HT-29 (cell line): ENCODE data around the gene SMARCC2. TPM values are rescaled to one million over a fixed set of nuclear protein-coding genes. Genes with fewer than 3 reads are reported as not detected.
A peak's percentile ranks its signal among the peaks of the same experiment; 100 is the strongest.
"Not testable (repeated sequence)": the region's sequence is repeated elsewhere in the genome, so short reads cannot be mapped to it uniquely, and the experiment has no call there.

ENCODE experiments used
- DNase-seq: peaks from one replicate; pipeline ENCODE4 v3.0.0-alpha.2; 2015; ENCODE audit warnings: low spot score
- total RNA-seq: library from RNA; depleted of rRNA; stranded (reverse); fragments of >200 nt; shearing (Covaris generic); gene quantifications from 2 replicates; pipeline ENCODE4 v1.2.3, GENCODE V29; 2014

Gene SMARCC2
- total RNA-seq, 1 experiment from 2014 or later = 20.2 TPM

DNA sequence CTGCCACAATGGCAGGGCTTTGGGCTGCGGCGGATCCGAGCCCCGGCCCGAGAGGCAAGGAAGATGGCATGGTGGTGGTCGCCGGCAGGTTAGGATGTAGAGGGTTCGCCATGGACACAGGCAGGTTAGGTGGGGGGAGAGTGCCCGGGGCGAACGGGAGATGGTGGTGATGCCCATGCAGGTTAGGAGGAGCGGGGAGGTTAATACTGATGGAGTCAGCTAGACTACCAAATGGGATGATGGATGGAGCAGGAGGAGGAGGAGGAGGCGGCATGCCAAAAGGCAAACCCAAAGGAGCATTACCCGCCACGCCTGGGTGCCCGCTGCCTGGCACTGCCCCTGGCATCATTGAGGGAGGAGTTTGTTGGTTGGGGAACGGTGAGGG lies 24.9 kb downstream of the SMARCC2 start:
- no peak for DNase-seq

GRCh38 chr12:56163533-56164344 lies 25.5 kb downstream of the SMARCC2 start:
- peak; percentile 28 for DNase-seq

GRCh38 chr12:56162468-56163290 lies 26.6 kb downstream of the SMARCC2 start:
- no peak for DNase-seq

DNA sequence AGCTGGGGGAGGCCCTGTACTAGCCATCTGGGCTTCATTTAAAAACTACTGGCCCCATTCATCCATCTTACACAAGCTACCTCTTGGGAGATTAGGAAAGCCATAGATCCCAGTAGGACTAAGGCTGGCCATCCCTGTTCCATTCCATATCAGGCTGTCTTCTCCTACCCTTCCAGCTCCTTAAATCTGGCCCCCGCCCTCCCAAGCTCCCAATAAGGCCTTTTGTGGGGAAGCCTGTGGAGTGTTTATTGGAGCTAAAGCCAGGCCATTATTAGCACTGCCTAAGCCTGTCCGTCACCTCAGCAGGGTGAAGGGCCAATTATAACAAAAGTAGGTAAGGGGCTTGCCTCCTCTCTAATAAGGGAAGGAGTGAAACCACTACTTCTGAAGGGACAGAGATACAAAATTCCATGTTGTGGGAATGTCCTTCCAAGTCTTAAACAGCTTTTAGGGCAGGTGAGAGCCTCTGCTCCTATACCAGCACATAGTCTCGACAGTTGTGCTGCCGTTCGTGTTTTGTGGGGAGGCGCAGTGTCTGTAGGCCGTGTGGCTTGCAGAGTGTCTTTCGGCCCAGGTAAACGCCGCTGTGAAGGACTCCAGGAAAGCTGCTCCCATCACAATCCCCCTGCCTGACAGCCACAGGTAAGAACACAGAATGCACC lies 27.5 kb downstream of the SMARCC2 start:
- DNase-seq = no peak

GRCh38 chr12:56160894-56161689 lies 28.2 kb downstream of the SMARCC2 start:
- DNase-seq = no peak

DNA sequence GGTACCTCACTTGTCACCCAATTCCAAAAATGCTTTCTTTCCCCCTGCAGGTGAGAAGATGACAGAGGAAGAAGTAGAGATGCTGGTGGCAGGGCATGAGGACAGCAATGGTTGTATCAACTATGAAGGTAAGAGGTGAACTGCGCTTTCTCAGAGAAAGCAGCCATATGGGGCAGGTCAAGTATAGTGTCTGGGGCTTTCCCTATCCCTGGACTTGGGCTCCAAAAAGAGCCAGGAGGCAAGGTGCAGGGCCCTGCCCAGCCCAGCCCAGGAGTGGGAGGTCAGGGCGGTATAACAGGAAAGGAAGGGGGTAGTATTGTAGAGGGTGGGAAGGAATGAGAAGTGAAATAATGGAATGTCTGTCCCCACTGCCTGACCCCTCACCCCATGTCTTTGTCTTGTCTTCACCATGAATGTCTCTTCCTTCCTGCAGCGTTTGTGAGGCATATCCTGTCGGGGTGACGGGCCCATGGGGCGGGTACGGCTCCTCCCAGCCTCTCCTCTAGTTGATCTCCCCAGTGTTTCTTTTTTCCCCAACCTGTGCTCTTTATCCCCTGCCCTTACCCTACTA lies 29.0 kb downstream of the SMARCC2 start:
- DNase-seq = peak; percentile 38

GRCh38 chr12:56159482-56160192 lies 29.6 kb downstream of the SMARCC2 start:
- peak; percentile 25 for DNase-seq

- DNase-seq = peak; percentile 87
Observed at GRCh38 chr12:56158926-56159461, 30.3 kb downstream of the SMARCC2 start.

GRCh38 chr12:56158029-56158925 lies 31.0 kb downstream of the SMARCC2 start, which contains the start of gene MYL6:
MYL6 (plus strand) TSS chr12:56158359; CDS start chr12:56158402, 43 bp downstream.
- DNase-seq = peak; percentile 98

DNA sequence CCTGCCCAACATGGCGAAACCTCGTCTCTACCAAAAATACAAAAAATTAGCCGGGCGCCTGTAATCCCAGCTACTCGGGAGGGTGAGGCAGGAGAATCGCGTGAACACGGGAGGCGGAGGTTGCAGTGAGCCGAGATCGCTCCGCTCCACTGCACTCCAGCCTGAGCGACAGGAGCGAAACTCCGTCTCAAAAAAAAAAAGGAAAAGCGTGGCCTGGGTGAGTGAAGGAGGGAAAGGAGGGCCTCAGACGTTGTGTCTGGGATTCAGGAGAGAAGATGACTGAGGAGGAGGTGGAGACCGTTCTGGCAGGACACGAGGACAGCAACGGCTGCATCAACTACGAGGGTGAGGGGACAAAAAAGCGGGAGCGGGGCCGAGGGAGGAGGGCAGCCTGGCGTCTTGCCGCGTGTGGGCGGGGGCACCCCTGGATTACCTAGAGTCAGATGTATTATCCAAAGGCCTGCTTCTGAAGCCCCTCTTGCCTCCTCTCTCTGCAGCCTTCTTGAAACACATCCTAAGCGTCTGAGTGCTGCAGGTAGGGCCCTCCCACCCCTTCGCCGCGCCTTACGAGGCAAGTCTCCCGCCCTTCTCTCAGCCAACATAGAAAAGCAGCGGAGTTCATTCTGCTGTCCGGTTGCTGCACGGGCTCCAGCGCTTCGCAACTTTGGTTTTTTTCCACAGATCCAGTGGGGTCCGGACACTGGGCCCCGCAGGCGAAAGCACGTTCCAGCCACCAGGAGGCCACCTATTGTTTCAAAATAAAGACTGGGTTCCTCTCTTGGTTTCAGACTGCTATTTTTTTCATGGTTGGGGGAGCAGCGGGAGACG lies 31.9 kb downstream of the SMARCC2 start:
- peak; percentile 85 for DNase-seq

DNA sequence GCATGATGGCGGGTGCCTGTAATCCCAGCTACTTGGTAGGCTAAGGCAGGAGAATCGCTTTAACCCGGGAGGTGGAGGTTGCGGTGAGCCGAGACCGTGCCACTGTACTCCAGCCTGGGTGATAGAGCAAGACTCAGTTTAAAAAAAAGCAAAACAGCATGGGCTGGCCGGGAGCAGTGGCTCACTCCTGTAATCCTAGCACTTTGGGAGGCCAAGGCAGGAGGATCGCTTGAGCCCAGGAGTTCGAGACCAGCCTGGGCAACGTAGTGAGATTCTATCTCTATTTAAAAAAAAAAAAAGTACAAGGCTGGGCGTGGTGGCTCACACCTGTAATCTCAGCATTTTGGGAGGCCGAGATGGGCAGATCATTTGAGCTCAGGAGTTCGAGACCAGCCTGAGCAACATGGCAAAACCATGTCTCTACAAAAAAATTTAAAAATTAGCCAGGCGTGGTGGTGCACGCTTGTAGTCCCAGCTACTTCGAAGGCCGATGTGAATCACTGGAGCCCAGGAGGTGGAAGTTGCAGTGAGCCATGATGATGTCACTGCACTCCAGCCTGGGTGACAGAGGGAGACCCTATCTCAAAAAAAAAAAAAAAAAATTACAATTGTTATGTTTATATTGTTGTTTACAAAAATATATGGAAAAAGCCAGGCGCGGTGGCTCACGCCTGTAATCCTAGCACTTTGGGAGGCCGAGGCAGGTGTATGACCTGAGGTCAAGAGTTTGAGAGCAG lies 32.7 kb downstream of the SMARCC2 start:
- DNase-seq = not testable (repeated sequence)

DNA sequence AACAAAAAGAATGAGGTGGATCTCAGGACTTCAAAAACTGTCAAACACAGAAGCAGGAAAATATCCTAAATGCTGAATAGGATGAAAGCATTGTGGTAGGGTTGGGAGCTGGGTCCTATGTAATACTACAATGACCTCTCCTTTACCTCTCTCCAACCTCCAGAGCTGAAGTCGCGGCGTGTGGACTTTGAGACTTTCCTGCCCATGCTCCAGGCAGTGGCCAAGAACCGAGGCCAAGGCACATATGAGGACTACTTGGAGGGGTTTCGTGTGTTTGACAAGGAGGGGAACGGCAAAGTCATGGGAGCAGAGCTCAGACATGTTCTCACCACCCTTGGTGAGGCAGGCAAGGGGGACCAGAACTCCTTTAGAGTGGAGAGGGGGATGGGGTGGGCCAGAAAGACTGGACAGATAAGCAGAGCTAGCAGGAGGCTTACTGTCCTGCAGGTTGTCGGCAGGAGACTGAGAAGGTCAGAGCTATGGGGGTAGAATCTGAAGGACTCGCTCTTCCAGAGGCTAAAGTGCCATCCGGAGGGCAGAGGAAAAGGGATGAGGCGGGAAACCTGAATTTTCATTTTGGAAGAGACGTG lies 33.9 kb downstream of the SMARCC2 start:
- no peak for DNase-seq

- no peak for DNase-seq
Observed at GRCh38 chr12:56154818-56155217, 34.5 kb downstream of the SMARCC2 start.

GRCh38 chr12:56154246-56154771 lies 35.0 kb downstream of the SMARCC2 start:
- no peak for DNase-seq

- DNase-seq = no peak
Observed at GRCh38 chr12:56153678-56154065, 35.6 kb downstream of the SMARCC2 start.
